MM.1S (cell line): ENCODE measurements around the gene NLRP5.

Source experiments
- DNase-seq: peaks from one replicate; pipeline ENCODE4 v3.0.0-alpha.2; 2015
- H2AFZ ChIP-seq: fragments of 300-600 bp; sonication (generic); 2 replicates; pipeline ENCODE4 v1.6.0; 2016; ENCODE audit warnings: antibody characterized with exemption, low read length
- H3F3A ChIP-seq: fragments of 300-600 bp; sonication (generic); 2 replicates; pipeline ENCODE4 v1.6.1; 2016; ENCODE audit warnings: mild to moderate bottlenecking, antibody characterized with exemption, low read length, moderate library complexity, mixed read lengths; ENCODE audit not compliant: insufficient read depth
- H3K27ac ChIP-seq: fragments of 300-600 bp; sonication (generic); 2 replicates; pipeline ENCODE4 v1.5.1; 2016; ENCODE audit warnings: mild to moderate bottlenecking, low read length
- H3K27me3 ChIP-seq: fragments of 300-600 bp; sonication (generic); replicated peaks from 2 replicates; pipeline ENCODE4 v1.6.0; 2016; ENCODE audit warnings: low read length; ENCODE audit not compliant: insufficient read depth
- H3K36me3 ChIP-seq: fragments of 300-600 bp; sonication (generic); replicated peaks from 2 replicates; pipeline ENCODE4 v1.6.1; 2016; ENCODE audit warnings: mild to moderate bottlenecking, low read length, mixed read lengths; ENCODE audit not compliant: insufficient read depth
- H3K4me1 ChIP-seq: fragments of 300-600 bp; sonication (generic); 2 replicates; pipeline ENCODE4 v1.6.1; 2016; ENCODE audit warnings: low read length, mixed read lengths
- H3K4me2 ChIP-seq: fragments of 300-600 bp; sonication (generic); 2 replicates; pipeline ENCODE4 v1.6.0; 2016; ENCODE audit warnings: low read depth, low read length
- H3K4me3 ChIP-seq: fragments of 300-600 bp; sonication (generic); 2 replicates; pipeline ENCODE4 v1.5.1; 2016; ENCODE audit warnings: low read length, mixed read lengths
- H3K79me2 ChIP-seq: fragments of 300-600 bp; sonication (generic); 2 replicates; pipeline ENCODE4 v1.6.1; 2016; ENCODE audit warnings: mixed run types, low read length, mixed read lengths
- H3K9ac ChIP-seq: fragments of 300-600 bp; sonication (generic); 2 replicates; pipeline ENCODE4 v1.6.1; 2016; ENCODE audit warnings: low read length, mixed read lengths
- H3K9me2 ChIP-seq: fragments of 300-600 bp; sonication (generic); replicated peaks from 2 replicates; pipeline ENCODE4 v1.6.1; 2016; ENCODE audit warnings: mild to moderate bottlenecking, low read length, mixed read lengths; ENCODE audit not compliant: insufficient read depth
- H3K9me3 ChIP-seq: fragments of 300-600 bp; sonication (generic); replicated peaks from 2 replicates; pipeline ENCODE4 v1.6.1; 2016; ENCODE audit warnings: mild to moderate bottlenecking, low read length, mixed read lengths; ENCODE audit not compliant: insufficient read depth
- H4K20me1 ChIP-seq: fragments of 300-600 bp; sonication (generic); 2 replicates; pipeline ENCODE4 v1.6.1; 2016; ENCODE audit warnings: mild to moderate bottlenecking, low read length, moderate library complexity, mixed read lengths; ENCODE audit not compliant: insufficient read depth
- CTCF ChIP-seq: fragments of 300-600 bp; sonication (generic); IDR thresholded peaks from 2 replicates; pipeline ENCODE4 v1.5.1; 2016; ENCODE audit warnings: antibody characterized with exemption, low read length, mixed read lengths
- EZH2 ChIP-seq: fragments of 300-600 bp; sonication (generic); optimal IDR thresholded peaks from 2 replicates; pipeline ENCODE3; 2017; ENCODE audit warnings: low read depth, mild to moderate bottlenecking, antibody characterized with exemption, low read length, mixed read lengths
- EZH2phosphoT487 ChIP-seq: fragments of 300-600 bp; sonication (generic); IDR thresholded peaks from 2 replicates; pipeline ENCODE4 v1.6.1; 2018; ENCODE audit warnings: antibody characterized with exemption, low read length

The NLRP5 gene

GRCh38 chr19:56089344-56089743 lies 102.8 kb downstream of the NLRP5 start:
- no peaks in the 10 kb centered on the region for H3K9me3 ChIP-seq
- no peaks in the 10 kb centered on the region for H3K9me2 ChIP-seq
- 0 out of 2 replicates have a peak, but pooled peaks cover 3% of the 10 kb centered on the region for H4K20me1 ChIP-seq
- H3K27me3 ChIP-seq, result no peaks in the 10 kb centered on the region
- H3K27ac ChIP-seq, result no peak overlapping the region
- no peak overlapping the region for H3K9ac ChIP-seq
- H3K79me2 ChIP-seq, result peaks cover 48% of the 10 kb centered on the region
- H2AFZ ChIP-seq, result no peak overlapping the region
- H3K36me3 ChIP-seq, result no peaks in the 10 kb centered on the region; the same call in 1 of the 2 replicates
- peaks cover 13% of the 10 kb centered on the region; the same call in 1 of the 2 replicates for H3K4me1 ChIP-seq
- no peak overlapping the region for H3K4me3 ChIP-seq
- no peak for DNase-seq
- peaks cover 15% of the 10 kb centered on the region for H3F3A ChIP-seq
- no peak overlapping the region for H3K4me2 ChIP-seq
- TF ChIP-seq CTCF (no peak), EZH2phosphoT487 (no peak), EZH2 (no peak)

DNA sequence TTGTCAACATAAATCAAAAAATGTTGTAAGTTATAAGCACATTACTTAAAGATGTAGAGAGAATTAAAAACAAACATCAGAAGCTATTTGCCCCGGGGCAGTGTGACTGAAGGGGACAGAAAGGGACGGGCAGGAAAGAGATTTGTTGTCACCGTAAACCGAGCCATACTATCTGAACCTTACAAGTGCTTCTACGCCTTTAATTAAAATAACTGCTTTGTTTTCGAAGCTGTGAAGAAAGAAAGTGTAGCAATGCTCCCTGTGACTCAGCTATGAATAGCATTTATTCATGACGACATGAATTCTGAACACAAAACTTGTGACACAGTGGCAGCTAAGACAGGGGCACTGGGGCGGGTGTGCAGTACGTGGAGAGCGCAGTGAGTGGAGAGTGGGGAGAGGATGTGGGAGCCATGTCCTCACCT lies 104.5 kb downstream of the NLRP5 start:
- H3K9me2 ChIP-seq, result no peaks in the 10 kb centered on the region
- H3K27ac ChIP-seq, result no peak overlapping the region
- H4K20me1 ChIP-seq, result 0 out of 2 replicates have a peak, but pooled peaks cover 3% of the 10 kb centered on the region
- H3F3A ChIP-seq, result peaks cover 15% of the 10 kb centered on the region
- no peak for TF ChIP-seq EZH2
- TF ChIP-seq CTCF, result no peak
- no peak for TF ChIP-seq EZH2phosphoT487
- peaks cover 57% of the 10 kb centered on the region for H3K79me2 ChIP-seq
- H3K9me3 ChIP-seq, result no peaks in the 10 kb centered on the region
- no peak overlapping the region for H3K9ac ChIP-seq
- H3K4me3 ChIP-seq, result no peak overlapping the region
- no peaks in the 10 kb centered on the region; the same call in 1 of the 2 replicates for H3K36me3 ChIP-seq
- no peak overlapping the region for H2AFZ ChIP-seq
- peaks cover 13% of the 10 kb centered on the region; the same call in 1 of the 2 replicates for H3K4me1 ChIP-seq
- H3K27me3 ChIP-seq, result no peaks in the 10 kb centered on the region
- DNase-seq, result no peak
- H3K4me2 ChIP-seq, result peak overlapping the region; percentile 13; the same call in 1 of the 2 replicates

DNA sequence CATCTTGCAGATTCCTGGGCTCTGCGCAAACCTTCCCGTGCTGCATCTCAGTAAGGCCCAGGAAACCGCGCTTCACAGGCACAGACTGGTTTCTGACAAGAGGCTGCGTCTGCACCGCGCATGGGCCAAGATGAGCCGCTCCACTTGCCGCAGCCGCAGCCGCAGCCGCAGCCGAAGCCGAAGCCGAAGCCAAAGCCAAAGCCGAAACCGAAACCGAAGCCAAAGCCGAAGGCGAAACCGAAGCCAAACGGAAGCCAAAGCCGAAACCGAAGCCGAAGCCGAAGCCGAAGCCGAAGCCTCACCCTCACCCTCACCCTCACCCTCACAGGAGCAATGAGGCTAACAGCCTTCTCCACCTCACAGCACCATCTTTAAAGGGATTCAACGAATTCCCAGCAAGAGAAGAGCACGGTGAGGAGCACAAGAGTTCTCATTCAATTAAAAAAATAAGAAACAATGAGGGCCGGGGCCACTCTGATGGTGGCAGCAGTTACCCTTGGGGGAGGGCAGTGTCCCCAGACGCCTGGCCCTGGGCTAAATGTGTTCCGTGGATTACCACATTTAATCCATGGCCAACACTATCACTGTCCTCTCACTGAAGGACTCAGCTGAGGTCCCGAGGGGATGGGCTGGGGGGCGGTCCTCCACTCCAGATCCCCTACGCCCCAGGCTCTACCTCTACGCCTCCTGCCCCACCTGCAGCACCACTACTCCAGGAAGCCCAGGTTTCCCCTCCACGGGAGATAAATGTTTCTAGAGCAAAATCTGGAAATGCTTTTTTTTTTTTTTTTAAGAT lies 105.4 kb downstream of the NLRP5 start:
- Histone ChIP-seq H3K4me3 (no peak overlapping the region), H3K36me3 (no peaks in the 10 kb centered on the region; the same call in 1 of the 2 replicates), H3K27me3 (no peaks in the 10 kb centered on the region), H3K9ac (no peak overlapping the region), H3F3A (peaks cover 15% of the 10 kb centered on the region), H3K79me2 (peaks cover 60% of the 10 kb centered on the region), H3K9me3 (no peaks in the 10 kb centered on the region), H3K4me2 (peak overlapping the region; percentile 13; the same call in 1 of the 2 replicates), H3K27ac (no peak overlapping the region; the same call in 1 of the 2 replicates), H4K20me1 (0 out of 2 replicates have a peak, but pooled peaks cover 3% of the 10 kb centered on the region), H3K9me2 (no peaks in the 10 kb centered on the region), H2AFZ (no peak overlapping the region), H3K4me1 (peaks cover 13% of the 10 kb centered on the region; the same call in 1 of the 2 replicates)
- no peak for TF ChIP-seq CTCF
- TF ChIP-seq EZH2, result no peak
- TF ChIP-seq EZH2phosphoT487, result no peak
- peak; percentile 87 for DNase-seq
